A673 (cell line): ENCODE results near the gene E2F7. TPM values are rescaled to one million over a fixed set of nuclear protein-coding genes. Genes with fewer than 3 reads are reported as not detected.

Experiments
- BruUV-seq: library from RNA; stranded (reverse); fragments of 400-500 nt; replicated peaks from 2 replicates; lab custom pipeline; 2021; lab: Mats Ljungman, UMichigan
- CTCF ChIA-PET: fragments of 300-600 bp; sonication (Branson Sonifier 250); formaldehyde crosslinking; loops from one replicate; lab custom pipeline; 2022; ENCODE audit warnings: antibody characterized with exemption; lab: Charles Lee
- POLR2A ChIA-PET: fragments of 300-600 bp; sonication (Branson Sonifier 250); formaldehyde crosslinking; loops from one replicate; lab custom pipeline; 2022; ENCODE audit warnings: antibody characterized with exemption; ENCODE audit not compliant: low non-redundant PET; lab: Charles Lee
- DNase-seq: peaks from one replicate; pipeline ENCODE4 v3.0.0-alpha.2; 2015; ENCODE audit warnings: low spot score
- H3K27ac ChIP-seq: fragments of 200-600 bp; sonication (generic); 2 replicates; pipeline ENCODE4 v1.5.1; 2016; ENCODE audit warnings: mixed run types, low read depth, mild to moderate bottlenecking, mixed read lengths, antibody characterized with exemption, low read length; ENCODE audit not compliant: poor library complexity, severe bottlenecking
- H3K27me3 ChIP-seq: fragments of 200-600 bp; sonication (generic); replicated peaks from 2 replicates; pipeline ENCODE4 v1.6.1; 2017; ENCODE audit warnings: mixed run types, low read depth, mild to moderate bottlenecking, mixed read lengths, antibody characterized with exemption, low read length; ENCODE audit not compliant: insufficient read depth, poor library complexity
- H3K36me3 ChIP-seq: fragments of 200-600 bp; sonication (generic); 2 replicates; pipeline ENCODE4 v1.6.1; 2016; ENCODE audit warnings: mixed run types, mild to moderate bottlenecking, mixed read lengths, antibody characterized with exemption, low read length; ENCODE audit not compliant: insufficient read depth, poor library complexity, severe bottlenecking
- H3K4me1 ChIP-seq: fragments of 200-600 bp; sonication (generic); 2 replicates; pipeline ENCODE4 v1.6.1; 2017; ENCODE audit warnings: mixed run types, mild to moderate bottlenecking, mixed read lengths, antibody characterized with exemption, low read length; ENCODE audit not compliant: insufficient read depth, poor library complexity, severe bottlenecking
- H3K4me3 ChIP-seq: fragments of 200-600 bp; sonication (generic); 2 replicates; pipeline ENCODE4 v1.5.1; 2016; ENCODE audit warnings: low read depth, mixed run types, mild to moderate bottlenecking, mixed read lengths, low read length; ENCODE audit not compliant: poor library complexity, severe bottlenecking
- H3K9me3 ChIP-seq: fragments of 200-600 bp; sonication (generic); 2 replicates; pipeline ENCODE4 v1.6.1; 2016; ENCODE audit warnings: mixed run types, low read depth, mild to moderate bottlenecking, mixed read lengths, antibody characterized with exemption, low read length; ENCODE audit not compliant: poor library complexity, severe bottlenecking
- EZH2 ChIP-seq: fragments of 200-600 bp; sonication (generic); IDR thresholded peaks from 2 replicates; pipeline ENCODE4 v1.6.1; 2017; ENCODE audit warnings: borderline replicate concordance, low read depth, mild to moderate bottlenecking, mixed read lengths, antibody characterized with exemption, low read length; ENCODE audit not compliant: poor library complexity, severe bottlenecking
- intact Hi-C: fragments of 100-400 bp; cut with micrococcal nuclease; formaldehyde crosslinking; loops from one replicate; pipeline ENCODE4 v1.10.0; 2022; ENCODE audit not compliant: unreplicated experiment
- total RNA-seq: library from RNA; stranded (reverse); gene quantifications from 2 replicates; pipeline ENCODE4 v1.2.3, GENCODE V29; 2021
- TF ChIP-seq, protein P1 (sequence below): fragments of 300-800, 200-600 bp; sonication (generic); conservative IDR thresholded peaks from 2 replicates; pipeline ENCODE4 v1.5.1; 2017; ENCODE audit warnings: low read depth, mild to moderate bottlenecking, antibody characterized with exemption, low read length, moderate library complexity, mixed read lengths

The E2F7 gene
- total RNA-seq, 1 experiment from 2014 or later: 26.7 TPM

DNA sequence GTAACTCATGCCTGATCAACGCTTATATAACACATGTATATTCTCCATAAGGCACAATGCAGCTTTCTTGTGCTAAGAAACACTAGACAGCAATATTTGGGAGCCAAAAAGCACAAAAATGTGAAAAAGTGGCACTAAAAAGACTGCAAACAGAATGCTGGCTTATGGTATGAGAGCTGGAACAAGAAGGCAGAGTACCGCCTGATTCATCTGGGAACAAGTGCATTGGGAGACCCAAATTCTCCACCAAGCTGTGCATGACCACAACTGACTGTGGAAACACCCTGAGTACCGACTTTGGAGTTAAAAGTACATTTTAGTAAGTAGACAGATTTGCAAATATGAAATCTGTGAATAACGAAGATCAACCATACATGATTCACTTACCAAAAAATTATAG lies 25.1 kb downstream of the E2F7 start:
- H3K36me3 ChIP-seq: peaks cover 52% of the 10 kb centered on the region
- no TSS peak for BruUV-seq
- TF ChIP-seq, protein P1, sequence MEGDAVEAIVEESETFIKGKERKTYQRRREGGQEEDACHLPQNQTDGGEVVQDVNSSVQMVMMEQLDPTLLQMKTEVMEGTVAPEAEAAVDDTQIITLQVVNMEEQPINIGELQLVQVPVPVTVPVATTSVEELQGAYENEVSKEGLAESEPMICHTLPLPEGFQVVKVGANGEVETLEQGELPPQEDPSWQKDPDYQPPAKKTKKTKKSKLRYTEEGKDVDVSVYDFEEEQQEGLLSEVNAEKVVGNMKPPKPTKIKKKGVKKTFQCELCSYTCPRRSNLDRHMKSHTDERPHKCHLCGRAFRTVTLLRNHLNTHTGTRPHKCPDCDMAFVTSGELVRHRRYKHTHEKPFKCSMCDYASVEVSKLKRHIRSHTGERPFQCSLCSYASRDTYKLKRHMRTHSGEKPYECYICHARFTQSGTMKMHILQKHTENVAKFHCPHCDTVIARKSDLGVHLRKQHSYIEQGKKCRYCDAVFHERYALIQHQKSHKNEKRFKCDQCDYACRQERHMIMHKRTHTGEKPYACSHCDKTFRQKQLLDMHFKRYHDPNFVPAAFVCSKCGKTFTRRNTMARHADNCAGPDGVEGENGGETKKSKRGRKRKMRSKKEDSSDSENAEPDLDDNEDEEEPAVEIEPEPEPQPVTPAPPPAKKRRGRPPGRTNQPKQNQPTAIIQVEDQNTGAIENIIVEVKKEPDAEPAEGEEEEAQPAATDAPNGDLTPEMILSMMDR: no peak
- no peak for TF ChIP-seq EZH2
- no peaks in the 10 kb centered on the region for H3K4me1 ChIP-seq
- intact Hi-C loops: loop anchor here (10.0 kb wide), 1 partner anchor 895 kb away; no protein-coding TSS in a partner anchor
- DNase-seq: no peak
- ChIA-PET CTCF (no interaction called here), POLR2A (no interaction called here)
- no peaks in the 10 kb centered on the region for H3K27me3 ChIP-seq
- H3K9me3 ChIP-seq: peaks cover 4% of the 10 kb centered on the region
- no peak overlapping the region for H3K4me3 ChIP-seq
- H3K27ac ChIP-seq: no peak overlapping the region

DNA sequence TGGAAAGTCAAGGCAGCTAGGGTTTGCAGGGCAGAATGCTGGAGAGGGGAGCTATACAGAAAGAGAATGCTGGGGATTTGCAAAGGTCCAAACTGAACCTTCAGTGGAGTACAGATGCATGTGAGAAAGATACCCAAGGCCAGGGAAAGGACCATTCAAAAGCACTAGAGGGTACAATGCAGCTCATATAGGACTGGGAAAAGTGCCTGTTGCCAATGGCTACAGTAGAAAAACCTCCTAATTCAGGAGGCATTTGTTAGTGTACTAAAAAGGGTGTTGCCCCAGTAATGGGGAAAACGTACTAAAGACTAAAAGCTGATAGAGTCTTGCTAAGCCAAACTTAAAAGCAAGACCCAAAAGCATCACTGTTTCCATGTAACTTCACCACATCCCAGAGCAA lies 30.1 kb downstream of the E2F7 start:
- no peak for TF ChIP-seq EZH2
- TF ChIP-seq, protein P1: no peak
- no TSS peak for BruUV-seq
- Histone ChIP-seq H3K4me3 (no peak overlapping the region), H3K36me3 (peaks cover 58% of the 10 kb centered on the region), H3K27me3 (no peaks in the 10 kb centered on the region), H3K4me1 (no peaks in the 10 kb centered on the region), H3K9me3 (peaks cover 4% of the 10 kb centered on the region), H3K27ac (no peak overlapping the region)
- POLR2A ChIA-PET: no interaction called here
- intact Hi-C loops: no loop called here
- CTCF ChIA-PET: no interaction called here
- no peak for DNase-seq

DNA sequence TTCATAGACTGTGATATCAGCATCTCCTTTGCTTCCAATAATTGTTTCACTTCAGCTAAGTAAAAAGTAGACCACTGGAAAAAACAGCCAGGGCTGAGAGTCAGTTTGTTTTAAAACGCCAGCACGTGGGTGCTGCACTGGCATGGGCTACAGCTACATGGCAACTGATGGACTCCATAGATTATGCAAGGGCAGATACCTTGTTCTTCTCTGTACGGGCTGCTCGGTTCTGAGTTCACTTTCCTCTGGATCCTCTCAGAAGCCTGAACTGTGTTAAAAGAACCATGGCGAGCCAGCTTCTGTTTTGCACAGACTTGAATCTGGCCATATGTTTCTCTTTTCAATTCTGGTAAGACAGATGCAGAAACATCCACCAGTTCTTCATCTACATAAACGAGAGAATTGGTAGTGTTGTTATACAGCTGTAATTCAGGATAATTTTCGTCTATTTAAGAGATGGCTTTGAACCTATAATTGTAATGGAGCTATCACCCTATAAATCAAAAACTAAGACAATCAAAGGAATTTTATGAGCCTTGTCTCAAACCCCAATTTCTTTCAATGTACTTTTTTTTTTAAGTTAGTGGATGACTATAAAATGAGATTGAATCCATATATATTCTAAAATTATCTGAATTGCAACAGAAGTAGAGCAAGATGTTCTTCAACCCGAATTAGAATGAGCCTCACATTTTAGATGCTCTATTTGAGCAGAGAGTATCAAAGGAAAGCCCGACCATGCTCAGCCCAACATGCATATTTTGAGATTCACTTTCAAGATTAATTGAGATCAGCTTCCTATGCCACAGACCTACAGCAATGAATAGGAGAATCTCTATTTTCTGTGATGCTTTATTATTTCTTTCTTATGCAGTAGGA lies 31.5 kb downstream of the E2F7 start:
- H3K9me3 ChIP-seq: peaks cover 4% of the 10 kb centered on the region
- POLR2A ChIA-PET: no interaction called here
- no peaks in the 10 kb centered on the region for H3K4me1 ChIP-seq
- H3K27me3 ChIP-seq: no peaks in the 10 kb centered on the region
- no peak for TF ChIP-seq EZH2
- TF ChIP-seq, protein P1: no peak
- BruUV-seq: no TSS peak
- intact Hi-C loops: no loop called here
- H3K36me3 ChIP-seq: peaks cover 62% of the 10 kb centered on the region
- H3K4me3 ChIP-seq: no peak overlapping the region
- no peak overlapping the region for H3K27ac ChIP-seq
- CTCF ChIA-PET: no interaction called here
- DNase-seq: no peak
